Stimulated activated CD8-positive, alpha-beta memory T cell treated with anti-CD3 and anti-CD28 coated beads, Interleukin-2, amount 100 ng/mL, for 1 hour (primary cell): Measurements from ENCODE around the gene SMIM15.

ENCODE experiments used
- DNase-seq, 2 donors: peaks; one replicate each; pipeline ENCODE4 v3.0.0-alpha.2; 2020; ENCODE audit warnings: low read depth in 2 of 2

Gene SMIM15

GRCh38 chr5:61159836-61160235 is 2.4 kb downstream of the SMIM15 start:
- no peak for DNase-seq

- no peak for DNase-seq
These were observed 3.2 kb downstream of the SMIM15 start for GRCh38 chr5:61159070-61159469.

- DNase-seq = no peak
These were observed 10.4 kb downstream of the SMIM15 start for GRCh38 chr5:61151893-61152292.

- no peak for DNase-seq
These were observed 13.8 kb downstream of the SMIM15 start for GRCh38 chr5:61148515-61148914.

GRCh38 chr5:61142811-61143210 is 19.5 kb downstream of the SMIM15 start:
- DNase-seq = no peak

GRCh38 chr5:61142391-61142790 is 19.9 kb downstream of the SMIM15 start:
- DNase-seq = no peak

GRCh38 chr5:61141801-61142200 is 20.5 kb downstream of the SMIM15 start:
- no peak for DNase-seq

- no peak for DNase-seq
These were observed 22.3 kb downstream of the SMIM15 start for GRCh38 chr5:61139931-61140330.

- no peak for DNase-seq
These were observed 23.0 kb downstream of the SMIM15 start for GRCh38 chr5:61139094-61139873.

GRCh38 chr5:61137835-61138234 is 24.4 kb downstream of the SMIM15 start:
- DNase-seq = no peak

GRCh38 chr5:61132559-61132958 is 29.7 kb downstream of the SMIM15 start:
- DNase-seq = no peak

- no peak for DNase-seq
These were observed 32.0 kb downstream of the SMIM15 start for GRCh38 chr5:61130289-61130688.

GRCh38 chr5:61123145-61123544 is 39.1 kb downstream of the SMIM15 start:
- DNase-seq = no peak

GRCh38 chr5:61120534-61120933 is 41.7 kb downstream of the SMIM15 start:
- DNase-seq = no peak

- DNase-seq = no peak
These were observed 43.2 kb downstream of the SMIM15 start for GRCh38 chr5:61119066-61119465.

GRCh38 chr5:61115968-61116367 is 46.3 kb downstream of the SMIM15 start:
- DNase-seq = no peak

GRCh38 chr5:61114441-61114840 is 47.8 kb downstream of the SMIM15 start:
- no peak for DNase-seq
